Dendritic cell treated with granulocyte-macrophage colony-stimulating factor and Interleukin-4, amounts not matched to agents 40 ng/mL and 50 ng/mL, for 4 days (primary cell): ENCODE measurements around the gene FIG4.
"Not testable (repeated sequence)": the region's sequence is repeated elsewhere in the genome, so short reads cannot be mapped to it uniquely, and the experiment has no call there.

Source experiments
- H3K27ac Mint-ChIP-seq: one replicate; pipeline ENCODE4 v1.8.0; 2022; ENCODE audit warnings: mild to moderate bottlenecking, mixed read lengths
- H3K27me3 Mint-ChIP-seq: one replicate; pipeline ENCODE4 v1.8.0; 2022; ENCODE audit warnings: mild to moderate bottlenecking, mixed read lengths
- H3K36me3 Mint-ChIP-seq: one replicate; pipeline ENCODE4 v1.8.0; 2022; ENCODE audit warnings: low read depth, mixed read lengths
- H3K4me1 Mint-ChIP-seq: one replicate; pipeline ENCODE4 v1.8.0; 2022; ENCODE audit warnings: low read depth, mixed read lengths
- H3K4me3 Mint-ChIP-seq: one replicate; pipeline ENCODE4 v1.8.0; 2022; ENCODE audit warnings: mild to moderate bottlenecking, moderate library complexity, mixed read lengths
- H3K9me3 Mint-ChIP-seq: one replicate; pipeline ENCODE4 v1.8.0; 2022; ENCODE audit warnings: mixed read lengths
- intact Hi-C: fragments of 100-400 bp; cut with micrococcal nuclease; formaldehyde crosslinking; loops from one replicate; pipeline ENCODE4 v1.15.0; 2022

The FIG4 gene

DNA sequence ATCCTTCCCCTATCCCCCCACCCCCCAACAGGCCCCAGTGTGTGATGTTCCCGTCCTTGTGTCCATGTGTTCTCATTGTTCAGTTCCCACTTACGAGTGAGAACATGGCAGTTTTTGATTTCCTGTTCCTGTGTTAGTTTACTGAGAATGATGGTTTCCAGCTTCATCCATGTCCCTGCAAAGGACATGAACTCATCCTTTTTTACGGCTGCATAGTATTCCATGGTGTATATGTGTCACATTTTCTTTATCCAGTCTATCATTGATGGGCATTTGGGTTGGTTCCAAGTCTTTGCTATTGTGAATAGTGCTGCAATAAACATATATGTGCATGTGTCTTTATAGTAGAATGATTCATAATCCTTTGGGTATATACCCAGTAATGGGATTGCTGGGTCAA lies 53.7 kb downstream of the FIG4 start:
- intact Hi-C loops, H3K4me1 Mint-ChIP-seq, H3K27ac Mint-ChIP-seq, H3K4me3 Mint-ChIP-seq, H3K27me3 Mint-ChIP-seq: not testable (repeated sequence)
- peaks cover 29% of the 10 kb centered on the region for H3K36me3 Mint-ChIP-seq
- H3K9me3 Mint-ChIP-seq: peaks cover 14% of the 10 kb centered on the region

GRCh38 chr6:109747221-109747620 lies 56.1 kb downstream of the FIG4 start:
- H3K27ac Mint-ChIP-seq: no peak overlapping the region
- H3K36me3 Mint-ChIP-seq: peaks cover 19% of the 10 kb centered on the region
- intact Hi-C loops: no loop called here
- H3K4me3 Mint-ChIP-seq: no peak overlapping the region
- H3K27me3 Mint-ChIP-seq: no peaks in the 10 kb centered on the region
- H3K4me1 Mint-ChIP-seq: no peaks in the 10 kb centered on the region
- no peaks in the 10 kb centered on the region for H3K9me3 Mint-ChIP-seq

DNA sequence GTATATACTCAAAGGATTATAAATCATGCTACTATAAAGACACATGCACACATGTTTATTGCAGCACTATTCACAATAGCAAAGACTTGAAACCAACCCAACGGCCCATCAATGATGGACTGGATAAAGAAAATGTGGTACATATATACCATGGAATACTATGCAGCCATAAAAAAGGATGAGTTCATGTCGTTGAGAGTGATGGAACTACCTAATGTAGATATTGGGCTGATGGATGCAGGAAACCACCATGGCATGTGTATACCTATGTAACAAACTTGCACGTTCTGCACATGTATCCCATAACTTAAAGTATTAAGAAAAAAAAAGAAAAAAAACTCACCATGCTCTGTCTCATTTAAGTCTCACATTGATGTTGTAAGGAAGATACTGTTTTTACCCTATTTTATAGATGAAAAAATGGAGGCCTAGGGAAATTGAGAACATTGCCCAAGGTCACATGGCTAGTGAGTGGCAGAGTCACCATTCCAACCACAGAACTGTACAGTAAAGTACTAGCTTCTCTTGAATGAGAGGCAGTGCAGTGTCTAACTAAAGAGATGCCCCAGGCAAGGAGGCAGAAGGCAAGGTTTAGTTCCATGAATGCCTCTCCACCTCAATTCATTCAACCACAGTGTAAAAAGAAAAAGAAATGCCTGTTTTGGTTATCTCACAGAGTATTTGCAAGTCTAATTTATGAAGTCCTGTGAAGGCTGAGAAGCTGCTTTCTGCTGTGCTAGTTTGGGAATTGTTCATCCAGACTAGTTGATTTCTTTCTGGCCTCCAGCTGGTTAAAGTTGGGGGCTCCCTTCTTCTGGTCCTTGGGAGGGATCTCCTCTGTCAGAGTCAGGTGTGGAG lies 68.2 kb downstream of the FIG4 start:
- Mint-ChIP-seq H3K27ac (no peak overlapping the region), H3K9me3 (peaks cover 30% of the 10 kb centered on the region), H3K4me1 (no peaks in the 10 kb centered on the region), H3K27me3 (no peaks in the 10 kb centered on the region), H3K4me3 (no peak overlapping the region), H3K36me3 (peaks cover 97% of the 10 kb centered on the region)
- intact Hi-C loops: no loop called here

GRCh38 chr6:109760208-109760607 lies 69.1 kb downstream of the FIG4 start:
- no peak overlapping the region for H3K27ac Mint-ChIP-seq
- H3K27me3 Mint-ChIP-seq: no peaks in the 10 kb centered on the region
- no peaks in the 10 kb centered on the region for H3K4me1 Mint-ChIP-seq
- peaks cover 24% of the 10 kb centered on the region for H3K9me3 Mint-ChIP-seq
- intact Hi-C loops: no loop called here
- peaks cover 97% of the 10 kb centered on the region for H3K36me3 Mint-ChIP-seq
- H3K4me3 Mint-ChIP-seq: no peak overlapping the region

- intact Hi-C loops: no loop called here
- no peaks in the 10 kb centered on the region for H3K4me1 Mint-ChIP-seq
- peaks cover 97% of the 10 kb centered on the region for H3K36me3 Mint-ChIP-seq
- peaks cover 6% of the 10 kb centered on the region for H3K9me3 Mint-ChIP-seq
- no peak overlapping the region for H3K4me3 Mint-ChIP-seq
- H3K27ac Mint-ChIP-seq: no peak overlapping the region
- no peaks in the 10 kb centered on the region for H3K27me3 Mint-ChIP-seq
Observed at GRCh38 chr6:109762166-109762565, 71.1 kb downstream of the FIG4 start.

GRCh38 chr6:109762769-109763441 lies 71.8 kb downstream of the FIG4 start:
- H3K27ac Mint-ChIP-seq: no peak overlapping the region
- H3K4me1 Mint-ChIP-seq: no peaks in the 10 kb centered on the region
- H3K4me3 Mint-ChIP-seq: no peak overlapping the region
- intact Hi-C loops: no loop called here
- no peaks in the 10 kb centered on the region for H3K9me3 Mint-ChIP-seq
- peaks cover 97% of the 10 kb centered on the region for H3K36me3 Mint-ChIP-seq
- H3K27me3 Mint-ChIP-seq: no peaks in the 10 kb centered on the region

DNA sequence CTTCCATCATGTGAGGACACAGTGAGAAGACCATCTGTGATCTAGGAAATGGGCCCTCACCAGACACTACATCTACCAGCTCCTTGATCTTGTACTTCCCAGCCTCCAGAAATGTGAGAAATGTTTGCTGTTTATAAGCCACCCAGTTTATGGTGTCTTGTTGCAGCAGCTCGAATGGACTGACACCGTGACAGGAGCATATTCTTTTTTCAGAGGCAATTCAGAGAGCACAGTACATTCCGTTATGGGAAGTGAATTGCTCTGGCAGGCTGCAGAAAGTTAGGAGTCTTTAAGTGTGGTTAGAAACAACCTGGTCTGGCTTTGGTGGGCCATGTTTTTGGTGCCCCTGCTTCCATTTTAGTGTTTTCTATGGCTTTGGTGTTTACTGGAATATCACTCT lies 75.1 kb downstream of the FIG4 start:
- H3K27ac Mint-ChIP-seq: no peak overlapping the region
- intact Hi-C loops: no loop called here
- H3K4me1 Mint-ChIP-seq: peaks cover 10% of the 10 kb centered on the region
- no peaks in the 10 kb centered on the region for H3K9me3 Mint-ChIP-seq
- peaks cover 99% of the 10 kb centered on the region for H3K36me3 Mint-ChIP-seq
- H3K27me3 Mint-ChIP-seq: no peaks in the 10 kb centered on the region
- H3K4me3 Mint-ChIP-seq: no peak overlapping the region

DNA sequence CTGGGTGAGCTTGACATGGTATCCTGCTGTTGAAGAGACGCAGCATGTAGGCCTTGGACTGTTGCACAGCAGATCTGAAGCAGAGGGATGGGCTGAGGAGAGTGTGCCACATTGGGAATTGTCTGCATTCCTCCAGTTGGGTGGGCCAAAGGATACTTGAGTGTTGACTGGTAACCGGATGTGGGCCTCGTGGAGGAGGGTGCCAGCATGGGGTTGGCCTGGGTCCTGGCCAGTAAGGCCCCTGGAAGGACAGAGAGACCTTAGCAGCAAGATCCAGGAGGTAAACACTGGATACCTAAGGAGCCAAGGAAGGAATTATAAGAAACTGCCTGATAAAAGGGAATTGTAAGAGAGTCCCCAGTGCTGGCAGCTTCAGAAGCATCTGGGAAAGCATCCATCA lies 76.9 kb downstream of the FIG4 start:
- no peaks in the 10 kb centered on the region for H3K9me3 Mint-ChIP-seq
- no peaks in the 10 kb centered on the region for H3K27me3 Mint-ChIP-seq
- peaks cover 94% of the 10 kb centered on the region for H3K36me3 Mint-ChIP-seq
- no peak overlapping the region for H3K27ac Mint-ChIP-seq
- H3K4me3 Mint-ChIP-seq: no peak overlapping the region
- intact Hi-C loops: no loop called here
- peaks cover 22% of the 10 kb centered on the region for H3K4me1 Mint-ChIP-seq

DNA sequence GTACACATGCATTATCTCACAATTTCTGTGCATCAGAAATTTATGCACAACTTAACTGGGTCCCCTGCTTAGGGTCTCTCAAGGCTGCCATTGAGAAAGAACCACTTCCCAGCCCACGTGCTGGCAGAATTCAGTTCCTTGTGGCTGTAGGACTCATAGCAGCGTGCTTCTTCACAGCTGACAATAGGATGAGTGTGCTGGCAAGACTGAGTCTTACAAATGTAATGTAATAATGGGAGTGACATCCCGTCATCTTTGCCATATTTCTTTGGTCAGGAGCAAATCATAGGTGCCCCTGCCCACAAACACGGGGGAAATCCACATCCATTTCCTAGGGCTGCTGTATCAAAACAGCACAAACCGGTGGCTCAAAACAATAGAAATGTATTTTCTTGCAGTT lies 77.4 kb downstream of the FIG4 start:
- intact Hi-C loops: no loop called here
- peaks cover 22% of the 10 kb centered on the region for H3K4me1 Mint-ChIP-seq
- no peaks in the 10 kb centered on the region for H3K9me3 Mint-ChIP-seq
- no peak overlapping the region for H3K4me3 Mint-ChIP-seq
- H3K36me3 Mint-ChIP-seq: peaks cover 94% of the 10 kb centered on the region
- no peaks in the 10 kb centered on the region for H3K27me3 Mint-ChIP-seq
- no peak overlapping the region for H3K27ac Mint-ChIP-seq

DNA sequence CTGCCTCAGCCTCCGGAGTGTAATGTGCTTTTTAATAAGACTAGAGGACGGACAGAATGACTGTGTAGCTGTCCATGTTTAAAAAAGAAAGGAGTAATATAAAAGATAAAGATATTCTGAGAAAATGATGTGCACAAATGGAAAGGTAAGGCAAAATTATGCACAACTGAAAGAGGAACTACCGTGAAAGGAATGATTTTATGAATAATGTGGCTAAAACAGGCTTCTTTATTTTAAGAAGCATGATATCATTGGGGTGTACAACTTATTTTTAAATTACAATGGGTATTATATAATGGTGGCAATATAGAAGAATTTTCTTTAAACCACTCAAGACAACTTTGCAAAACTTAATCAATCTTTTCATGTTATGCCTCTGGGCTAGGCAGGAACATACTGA lies 78.1 kb downstream of the FIG4 start:
- H3K4me3 Mint-ChIP-seq: no peak overlapping the region
- no peaks in the 10 kb centered on the region for H3K9me3 Mint-ChIP-seq
- intact Hi-C loops: no loop called here
- H3K27me3 Mint-ChIP-seq: no peaks in the 10 kb centered on the region
- H3K27ac Mint-ChIP-seq: no peak overlapping the region
- H3K36me3 Mint-ChIP-seq: peaks cover 90% of the 10 kb centered on the region
- peaks cover 22% of the 10 kb centered on the region for H3K4me1 Mint-ChIP-seq

DNA sequence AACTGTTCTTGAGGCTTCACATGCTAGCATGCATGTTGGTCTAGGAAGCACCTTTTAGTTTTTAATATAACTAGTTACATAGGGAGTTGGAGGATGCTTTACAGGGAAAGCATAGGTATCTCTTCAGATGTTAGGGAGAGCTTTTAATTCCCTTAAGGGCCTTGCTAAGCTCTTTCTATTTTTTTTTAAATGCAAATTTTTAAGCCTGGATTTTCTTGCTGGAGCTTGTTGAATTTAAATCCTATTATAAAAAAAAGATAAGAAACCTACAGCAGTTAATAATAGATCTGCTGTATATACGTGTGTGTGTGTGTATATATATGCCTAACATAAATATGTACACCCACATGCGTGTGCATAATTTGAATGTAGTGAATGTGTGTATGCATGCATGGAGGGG lies 79.0 kb downstream of the FIG4 start:
- Mint-ChIP-seq H3K9me3 (no peaks in the 10 kb centered on the region), H3K4me3 (no peak overlapping the region)
- intact Hi-C loops: no loop called here

DNA sequence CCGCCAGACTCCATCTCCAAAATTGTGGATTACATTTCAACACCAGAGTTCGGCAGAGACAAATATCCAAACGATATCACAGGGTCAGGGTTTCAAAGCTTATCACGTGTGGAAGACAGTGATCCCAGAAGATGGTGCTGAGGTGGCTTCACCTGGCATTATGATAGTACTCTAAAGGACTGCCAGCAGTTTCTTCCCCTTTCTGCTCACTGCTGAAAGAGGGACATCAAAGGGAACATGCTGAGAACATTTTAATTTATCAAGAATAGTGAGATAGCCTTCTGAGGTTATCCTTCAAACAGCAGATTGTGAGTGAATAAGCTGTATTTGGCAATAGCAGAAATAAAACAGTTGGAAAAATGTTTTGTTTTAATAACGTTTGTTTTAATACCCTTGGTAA lies 79.7 kb downstream of the FIG4 start:
- H3K4me3 Mint-ChIP-seq: no peak overlapping the region
- intact Hi-C loops: no loop called here
- no peaks in the 10 kb centered on the region for H3K27me3 Mint-ChIP-seq
- H3K9me3 Mint-ChIP-seq: no peaks in the 10 kb centered on the region
- peaks cover 76% of the 10 kb centered on the region for H3K36me3 Mint-ChIP-seq
- H3K4me1 Mint-ChIP-seq: peaks cover 23% of the 10 kb centered on the region
- H3K27ac Mint-ChIP-seq: no peak overlapping the region

More for the DNA sequence above, 79.0 kb downstream of the FIG4 start:
- Mint-ChIP-seq H3K27ac (no peak overlapping the region), H3K4me1 (peaks cover 22% of the 10 kb centered on the region), H3K36me3 (peaks cover 82% of the 10 kb centered on the region), H3K27me3 (no peaks in the 10 kb centered on the region)

GRCh38 chr6:109771939-109772755 lies 81.1 kb downstream of the FIG4 start:
- peaks cover 27% of the 10 kb centered on the region for H3K4me1 Mint-ChIP-seq
- H3K4me3 Mint-ChIP-seq, H3K9me3 Mint-ChIP-seq, intact Hi-C loops, H3K27me3 Mint-ChIP-seq: not testable (repeated sequence)
- peak overlapping the region; percentile 37 for H3K27ac Mint-ChIP-seq
- H3K36me3 Mint-ChIP-seq: peaks cover 76% of the 10 kb centered on the region

DNA sequence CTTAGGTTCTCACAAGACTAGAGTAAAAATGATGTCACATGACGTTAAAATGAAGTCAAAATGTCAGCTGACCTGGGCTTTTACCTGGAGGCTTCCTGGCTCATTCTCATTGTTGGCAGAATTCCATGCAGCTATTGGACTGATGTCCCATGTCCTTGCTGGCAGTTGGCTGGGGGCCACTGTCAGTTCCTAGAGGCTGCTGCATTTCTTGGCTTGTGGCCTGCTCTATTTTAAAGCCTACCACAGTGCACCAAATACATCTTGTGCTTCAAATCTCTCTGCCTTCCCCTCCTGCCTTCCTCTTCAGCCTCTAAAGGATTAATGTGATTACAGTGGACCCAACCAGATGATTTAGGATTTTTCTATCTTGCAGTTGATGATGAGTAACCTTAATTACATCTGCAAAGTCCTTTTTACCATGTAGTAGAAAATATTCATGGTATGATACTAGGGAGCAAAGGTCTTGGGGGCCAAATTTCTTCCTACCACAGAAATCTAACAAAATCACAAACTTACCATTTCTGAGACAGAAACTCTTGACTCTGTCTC lies 81.9 kb downstream of the FIG4 start:
- Mint-ChIP-seq H3K4me3 (no peak overlapping the region), H3K9me3 (no peaks in the 10 kb centered on the region), H3K27ac (no peak overlapping the region), H3K4me1 (peaks cover 27% of the 10 kb centered on the region), H3K36me3 (peaks cover 76% of the 10 kb centered on the region), H3K27me3 (no peaks in the 10 kb centered on the region)
- intact Hi-C loops: no loop called here
